ENCODE results near the gene PPP2R2C.

Gene PPP2R2C

GRCh38 chr4:6299875-6300274 lies 172.5 kb downstream of the PPP2R2C start:
- DNase-seq = no peak

DNA sequence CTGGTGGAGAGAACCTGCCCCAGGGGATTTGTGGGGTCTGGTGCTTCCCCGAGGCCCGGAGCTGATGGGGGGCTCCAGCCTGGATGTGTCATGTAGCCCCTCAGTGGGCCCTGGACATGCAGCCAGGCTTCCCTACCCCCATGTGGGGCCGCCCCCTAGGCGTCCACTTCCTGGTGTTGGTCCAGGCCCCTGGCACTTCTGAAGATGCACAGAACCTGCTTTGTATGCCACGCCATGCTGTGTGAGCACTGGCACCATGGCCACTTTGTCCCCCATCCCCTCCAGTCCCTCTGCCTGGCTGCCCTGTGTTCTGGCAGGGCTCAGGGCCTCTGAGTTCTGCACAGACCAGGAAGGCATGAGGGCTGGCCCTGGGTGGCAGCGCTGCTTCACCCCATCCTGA lies 173.6 kb downstream of the PPP2R2C start:
- DNase-seq = no peak

DNA sequence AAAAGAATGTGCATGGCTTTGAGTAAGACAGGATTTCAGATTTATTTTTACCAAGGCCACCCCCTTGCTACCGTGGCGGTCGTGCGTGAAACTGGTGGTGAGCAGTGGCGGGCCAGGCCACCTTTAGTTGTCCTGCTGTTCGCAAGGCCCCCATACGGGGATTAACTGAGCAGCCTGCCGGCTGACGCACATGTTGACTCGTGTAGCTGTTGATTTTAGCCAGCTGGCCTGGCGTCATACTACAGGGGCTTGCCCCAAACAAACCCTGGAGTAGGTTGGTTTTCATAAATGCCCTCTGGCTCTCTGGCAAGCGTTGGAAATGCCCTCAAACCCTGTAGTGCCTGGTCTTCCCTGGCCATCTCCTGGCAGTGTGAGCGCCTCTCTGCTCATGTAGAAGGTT lies 174.4 kb downstream of the PPP2R2C start:
- no peak for DNase-seq

- DNase-seq = no peak
Observed at GRCh38 chr4:6297266-6297815, 175.1 kb downstream of the PPP2R2C start.

GRCh38 chr4:6296026-6296425 lies 176.4 kb downstream of the PPP2R2C start:
- no peak for DNase-seq

DNA sequence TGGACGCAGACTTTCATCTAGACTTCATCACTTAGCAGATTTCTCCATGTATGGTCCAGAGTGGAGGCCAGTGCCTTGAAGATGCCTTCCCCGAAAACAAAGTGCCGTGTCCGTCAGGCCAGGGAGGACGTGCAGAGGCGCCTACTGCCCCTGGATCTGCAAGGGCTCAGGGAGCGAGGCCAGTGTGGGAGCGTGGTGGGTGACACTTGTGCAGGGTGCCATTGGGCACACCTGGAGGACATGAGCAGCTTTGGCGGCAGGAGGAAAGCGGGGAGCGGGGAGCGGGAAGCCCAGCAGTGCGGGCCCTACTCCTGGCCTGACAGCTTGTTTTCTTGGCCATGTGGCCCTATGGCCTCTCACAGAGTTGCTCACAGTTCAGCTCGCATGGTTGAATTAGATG lies 176.9 kb downstream of the PPP2R2C start:
- no peak for DNase-seq

- DNase-seq = no peak
Observed at GRCh38 chr4:6294705-6295421, 177.6 kb downstream of the PPP2R2C start.

DNA sequence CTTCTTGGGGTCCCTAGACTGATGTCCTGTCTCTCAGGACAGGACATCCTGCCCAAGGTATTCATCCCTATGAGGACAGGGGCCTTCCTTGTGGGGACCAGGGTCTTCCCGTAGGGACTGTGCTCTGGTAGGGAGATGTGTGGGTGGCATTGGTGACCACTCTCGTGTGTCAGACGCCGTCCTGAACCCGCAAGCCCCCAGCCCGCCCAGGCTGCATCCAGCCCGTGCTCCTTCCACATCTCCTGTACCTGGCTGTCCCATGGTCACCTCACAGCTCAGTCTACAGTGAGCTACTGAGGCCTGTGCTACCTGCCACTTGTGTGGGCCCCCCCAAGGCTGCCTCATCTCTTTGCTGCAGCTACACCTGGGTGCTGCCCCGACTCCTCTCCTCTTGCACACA lies 178.8 kb downstream of the PPP2R2C start:
- DNase-seq = no peak

DNA sequence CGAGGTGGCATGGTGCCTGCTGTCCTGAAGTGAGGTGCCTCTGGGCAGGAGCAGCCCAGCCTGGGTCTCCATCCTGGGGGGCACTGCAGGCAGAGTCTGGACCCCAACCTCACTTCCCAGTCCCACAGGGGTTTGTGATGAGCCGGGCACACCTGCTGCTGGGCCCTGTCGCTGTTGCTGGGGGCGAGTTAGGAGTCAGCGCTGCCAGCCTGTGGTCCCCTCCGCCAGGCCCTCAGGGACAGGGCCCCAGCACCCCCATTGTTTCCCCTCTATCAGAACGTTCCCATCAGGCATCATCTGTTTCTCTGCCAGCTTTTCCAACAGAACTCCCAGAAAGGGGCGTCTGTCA lies 179.3 kb downstream of the PPP2R2C start:
- DNase-seq = no peak

- DNase-seq = no peak
Observed at GRCh38 chr4:6292376-6293096, 179.9 kb downstream of the PPP2R2C start.

GRCh38 chr4:6291784-6292297 lies 180.6 kb downstream of the PPP2R2C start:
- DNase-seq = no peak

DNA sequence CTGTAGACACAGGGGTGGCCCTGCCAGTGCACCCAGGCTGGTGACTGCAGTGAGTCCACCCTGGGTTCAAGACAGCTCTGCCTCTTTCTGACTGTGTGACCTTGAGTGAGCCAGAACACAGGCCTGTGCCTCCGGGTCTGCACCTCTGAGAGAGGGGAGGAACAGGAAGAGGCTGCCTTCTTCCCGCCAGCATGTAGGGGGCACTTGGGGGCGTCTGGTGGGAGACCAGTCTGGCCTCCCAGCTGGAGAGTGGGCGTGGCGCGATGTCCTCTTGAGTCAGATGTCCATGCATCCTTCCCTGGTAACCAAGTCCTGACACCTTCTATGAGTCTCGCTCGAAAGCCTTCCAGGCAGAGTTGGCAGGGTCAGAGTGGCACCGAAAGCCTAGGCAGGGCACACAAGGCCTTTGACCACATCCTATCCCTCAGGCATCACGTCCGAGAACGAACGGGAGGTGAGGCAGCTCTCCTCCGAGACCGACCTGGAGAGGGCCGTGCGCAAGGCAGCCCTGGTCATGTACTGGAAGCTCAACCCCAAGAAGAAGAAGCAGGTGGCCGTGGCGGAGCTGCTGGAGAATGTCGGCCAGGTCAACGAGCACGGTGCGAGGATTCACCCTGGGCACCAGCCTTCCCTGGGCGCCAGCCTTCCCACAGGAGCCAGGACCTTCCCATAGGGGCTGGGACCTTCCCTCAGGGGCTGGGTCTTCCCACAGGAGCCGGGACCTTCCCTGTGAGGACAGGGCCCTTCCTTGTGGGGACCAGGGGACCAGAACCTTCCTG lies 181.5 kb downstream of the PPP2R2C start:
- DNase-seq = no peak

GRCh38 chr4:6290256-6290655 lies 182.2 kb downstream of the PPP2R2C start:
- no peak for DNase-seq

- DNase-seq = no peak
Observed at GRCh38 chr4:6288871-6289270, 183.5 kb downstream of the PPP2R2C start.

DNA sequence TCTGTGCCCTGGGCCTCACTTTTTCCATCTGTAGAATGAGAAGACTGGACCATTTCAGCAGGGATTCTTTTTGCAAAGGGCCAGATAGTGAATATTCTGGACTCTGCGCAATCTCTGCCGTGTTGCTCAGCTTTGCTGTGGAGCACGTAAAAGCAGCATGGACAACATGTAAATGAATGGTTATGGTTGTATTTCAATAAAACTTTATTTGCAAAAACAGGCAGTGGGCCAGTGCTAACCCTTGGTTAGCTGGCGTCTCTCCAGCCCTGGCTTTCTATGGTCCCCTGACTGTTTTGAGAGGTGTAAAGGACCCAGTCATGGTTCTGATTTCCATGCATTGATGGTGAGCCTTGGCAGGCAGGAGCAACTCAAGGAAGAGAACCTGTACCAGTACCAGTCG lies 184.1 kb downstream of the PPP2R2C start:
- no peak for DNase-seq

- no peak for DNase-seq
Observed at GRCh38 chr4:6287017-6287788, 185.2 kb downstream of the PPP2R2C start.

DNA sequence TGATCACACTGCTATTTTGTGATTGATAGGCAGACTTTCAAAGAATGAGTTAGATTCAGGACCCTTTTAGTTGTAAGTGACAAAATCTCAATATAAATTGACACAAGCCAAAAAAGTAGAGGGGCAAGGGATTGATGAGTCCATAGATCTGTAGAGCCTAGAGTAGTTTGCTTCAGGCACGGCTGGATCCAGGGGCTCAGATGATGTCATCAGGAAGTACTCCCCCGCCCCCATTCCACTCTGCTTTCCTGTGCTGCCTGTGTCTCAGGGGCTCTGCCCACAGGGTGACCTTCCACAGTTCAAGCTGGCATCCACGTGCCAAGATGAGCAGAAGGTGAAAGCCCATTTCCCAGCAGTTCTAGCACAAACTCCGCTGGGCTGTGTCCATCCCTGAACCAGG lies 189.1 kb downstream of the PPP2R2C start:
- DNase-seq = no peak

GRCh38 chr4:6282314-6282771 lies 190.1 kb downstream of the PPP2R2C start:
- no peak for DNase-seq

- DNase-seq = no peak
Observed at GRCh38 chr4:6281436-6282313, 190.7 kb downstream of the PPP2R2C start.

- no peak for DNase-seq
Observed at GRCh38 chr4:6280365-6280996, 191.9 kb downstream of the PPP2R2C start.
